GM18498 (cell line): ENCODE data around the gene CLDN34.

Experiments
- ATAC-seq: cut with Tn5 transposase; IDR thresholded peaks from one replicate; pipeline ENCODE4 v1.9.1; 2021; ENCODE audit warnings: mild to moderate bottlenecking, moderate library complexity; ENCODE audit not compliant: unreplicated experiment

The CLDN34 gene

GRCh38 chrX:9980401-9980800 lies 13.2 kb downstream of the CLDN34 start:
- ATAC-seq, result no peak

- no peak for ATAC-seq
Measured at GRCh38 chrX:9980927-9981326, 13.8 kb downstream of the CLDN34 start.

GRCh38 chrX:9983441-9983840 lies 16.3 kb downstream of the CLDN34 start:
- ATAC-seq, result no peak

GRCh38 chrX:9983846-9984245 lies 16.7 kb downstream of the CLDN34 start:
- ATAC-seq, result no peak

- no peak for ATAC-seq
Measured at GRCh38 chrX:9988762-9989161, 21.6 kb downstream of the CLDN34 start.

GRCh38 chrX:9992061-9992460 lies 24.9 kb downstream of the CLDN34 start:
- ATAC-seq, result no peak

- ATAC-seq, result no peak
Measured at GRCh38 chrX:9992724-9993123, 25.6 kb downstream of the CLDN34 start.

GRCh38 chrX:9995855-9996339 lies 28.7 kb downstream of the CLDN34 start:
- ATAC-seq, result no peak

GRCh38 chrX:9997041-9997440 lies 29.9 kb downstream of the CLDN34 start:
- no peak for ATAC-seq

GRCh38 chrX:9997524-9997923 lies 30.4 kb downstream of the CLDN34 start:
- peak; percentile 70 for ATAC-seq

GRCh38 chrX:10001496-10001895 lies 34.3 kb downstream of the CLDN34 start:
- ATAC-seq, result no peak

GRCh38 chrX:10004832-10005475 lies 37.8 kb downstream of the CLDN34 start:
- ATAC-seq, result no peak

GRCh38 chrX:10006086-10006485 lies 38.9 kb downstream of the CLDN34 start:
- no peak for ATAC-seq

- ATAC-seq, result no peak
Measured at GRCh38 chrX:10006770-10007169, 39.6 kb downstream of the CLDN34 start.

- no peak for ATAC-seq
Measured at GRCh38 chrX:10007621-10008020, 40.5 kb downstream of the CLDN34 start.

- no peak for ATAC-seq
Measured at GRCh38 chrX:10008483-10009056, 41.4 kb downstream of the CLDN34 start.

- ATAC-seq, result no peak
Measured at GRCh38 chrX:10009741-10010140, 42.6 kb downstream of the CLDN34 start.

GRCh38 chrX:10010686-10011085 lies 43.5 kb downstream of the CLDN34 start:
- no peak for ATAC-seq

GRCh38 chrX:10011261-10011931 lies 44.2 kb downstream of the CLDN34 start:
- ATAC-seq, result no peak

- no peak for ATAC-seq
Measured at GRCh38 chrX:10011991-10012390, 44.8 kb downstream of the CLDN34 start.

GRCh38 chrX:10014462-10015354 lies 47.5 kb downstream of the CLDN34 start:
- peak; percentile 94 for ATAC-seq
